Astrocyte (in vitro differentiated cells and primary cell): ENCODE results near the gene MTCL3.

ENCODE experiments used
- DNase-seq: peaks from one replicate; pipeline ENCODE4 v3.0.0-alpha.2; 2010; ENCODE audit warnings: low read depth
- FAIRE-seq: peaks from 2 replicates; lab custom pipeline; 2011; peaks lifted over from hg19 to GRCh38; lab: Jason Lieb, UNC
- H2AFZ ChIP-seq: 2 replicates; pipeline ENCODE4 v1.6.0; 2012; ENCODE audit warnings: low read depth, low read length, inconsistent platforms
- H3K27ac ChIP-seq: 2 replicates; pipeline ENCODE4 v1.5.1; 2011; ENCODE audit warnings: low read depth, low read length, inconsistent platforms
- H3K27me3 ChIP-seq: 2 replicates; pipeline ENCODE4 v1.6.0; 2011; ENCODE audit warnings: low read length, inconsistent platforms; ENCODE audit not compliant: insufficient read depth
- H3K36me3 ChIP-seq: 2 replicates; pipeline ENCODE4 v1.5.1; 2011; ENCODE audit warnings: low read length, inconsistent platforms; ENCODE audit not compliant: insufficient read depth
- H3K4me1 ChIP-seq: 2 replicates; pipeline ENCODE4 v1.5.1; 2011; ENCODE audit warnings: low read length, inconsistent platforms; ENCODE audit not compliant: insufficient read depth
- H3K4me2 ChIP-seq: 2 replicates; pipeline ENCODE4 v1.6.0; 2012; ENCODE audit warnings: low read length, inconsistent platforms
- H3K4me3 ChIP-seq: 2 replicates; pipeline ENCODE4 v1.5.1; 2011; ENCODE audit warnings: low read depth, mild to moderate bottlenecking, low read length, inconsistent platforms; ENCODE audit not compliant: insufficient read depth
- H3K79me2 ChIP-seq: 2 replicates; pipeline ENCODE4 v1.6.0; 2012; ENCODE audit warnings: mild to moderate bottlenecking, low read length, inconsistent platforms; ENCODE audit not compliant: insufficient read depth
- H3K9ac ChIP-seq: 2 replicates; pipeline ENCODE4 v1.6.0; 2012; ENCODE audit warnings: mild to moderate bottlenecking, low read length, inconsistent platforms
- H3K9me3 ChIP-seq: 2 replicates; pipeline ENCODE4 v1.5.1; 2012; ENCODE audit warnings: low read depth, mild to moderate bottlenecking, low read length, inconsistent platforms; ENCODE audit not compliant: insufficient read depth
- H4K20me1 ChIP-seq: 2 replicates; pipeline ENCODE4 v1.6.0; 2012; ENCODE audit warnings: low read length, inconsistent platforms; ENCODE audit not compliant: insufficient read depth
- H3K27ac Mint-ChIP-seq: one replicate; pipeline ENCODE4 v1.8.0; 2021; ENCODE audit warnings: mild to moderate bottlenecking, mixed read lengths; ENCODE audit not compliant: unreplicated experiment
- H3K27me3 Mint-ChIP-seq: one replicate; pipeline ENCODE4 v1.8.0; 2021; ENCODE audit warnings: low read depth, mixed read lengths; ENCODE audit not compliant: unreplicated experiment
- H3K36me3 Mint-ChIP-seq: one replicate; pipeline ENCODE4 v1.8.0; 2021; ENCODE audit warnings: low read depth, mixed read lengths; ENCODE audit not compliant: unreplicated experiment
- H3K4me1 Mint-ChIP-seq: one replicate; pipeline ENCODE4 v1.8.0; 2021; ENCODE audit warnings: low read depth, mixed read lengths; ENCODE audit not compliant: unreplicated experiment
- H3K4me3 Mint-ChIP-seq: one replicate; pipeline ENCODE4 v1.8.0; 2021; ENCODE audit warnings: mild to moderate bottlenecking, moderate library complexity, mixed read lengths; ENCODE audit not compliant: unreplicated experiment
- H3K9me3 Mint-ChIP-seq: one replicate; pipeline ENCODE4 v1.8.0; 2021; ENCODE audit warnings: mild to moderate bottlenecking, mixed read lengths; ENCODE audit not compliant: unreplicated experiment
- CTCF ChIP-seq: IDR thresholded peaks from 2 replicates; pipeline ENCODE4 v1.5.1; 2011; ENCODE audit warnings: low read depth, mild to moderate bottlenecking, inconsistent platforms, low read length, moderate library complexity; ENCODE audit not compliant: insufficient read depth
- EZH2 ChIP-seq: IDR thresholded peaks from 2 replicates; pipeline ENCODE4 v1.6.1; 2012; ENCODE audit warnings: mild to moderate bottlenecking, low read length, inconsistent platforms; ENCODE audit not compliant: insufficient read depth

MTCL3 gene

GRCh38 chr6:127515794-127516661, 3.1 kb downstream of the MTCL3 start:
- peak overlapping the region; percentile 99 for H3K4me3 Mint-ChIP-seq
- H3K4me1 Mint-ChIP-seq = peaks cover 21% of the 10 kb centered on the region
- peaks cover 13% of the 10 kb centered on the region for H3K36me3 ChIP-seq
- H3K27ac Mint-ChIP-seq = peak overlapping the region; percentile 87
- FAIRE-seq (no peak), DNase-seq (peak; percentile 58)
- H3K4me3 ChIP-seq = peak overlapping the region; percentile 69
- no peaks in the 10 kb centered on the region for H3K27me3 Mint-ChIP-seq
- H3K9me3 ChIP-seq = no peaks in the 10 kb centered on the region
- H3K36me3 Mint-ChIP-seq = peaks cover 5% of the 10 kb centered on the region
- no peaks in the 10 kb centered on the region for H3K9me3 Mint-ChIP-seq
- peaks cover 27% of the 10 kb centered on the region for H3K79me2 ChIP-seq
- TF ChIP-seq EZH2 (no peak), CTCF (no peak)
- peaks cover 12% of the 10 kb centered on the region for H3K4me1 ChIP-seq
- H2AFZ ChIP-seq = peak overlapping the region; percentile 76
- peak overlapping the region; percentile 86 for H3K4me2 ChIP-seq
- peak overlapping the region; percentile 36 for H3K27ac ChIP-seq
- H4K20me1 ChIP-seq = peaks cover 21% of the 10 kb centered on the region
- H3K27me3 ChIP-seq = no peaks in the 10 kb centered on the region
- peak overlapping the region; percentile 77 for H3K9ac ChIP-seq

- H3K9me3 Mint-ChIP-seq = no peaks in the 10 kb centered on the region
- Histone ChIP-seq H3K79me2 (peaks cover 27% of the 10 kb centered on the region), H3K27me3 (no peaks in the 10 kb centered on the region), H2AFZ (peak overlapping the region; percentile 63), H3K9me3 (no peaks in the 10 kb centered on the region), H3K9ac (peak overlapping the region; percentile 77), H3K36me3 (peaks cover 21% of the 10 kb centered on the region), H3K4me3 (peak overlapping the region; percentile 69), H3K27ac (peak overlapping the region; percentile 36), H4K20me1 (peaks cover 24% of the 10 kb centered on the region), H3K4me1 (peaks cover 12% of the 10 kb centered on the region), H3K4me2 (peak overlapping the region; percentile 86)
- peak; percentile 10 for DNase-seq
- H3K36me3 Mint-ChIP-seq = peaks cover 12% of the 10 kb centered on the region
- peaks cover 21% of the 10 kb centered on the region for H3K4me1 Mint-ChIP-seq
- H3K4me3 Mint-ChIP-seq = peak overlapping the region; percentile 99
- FAIRE-seq = no peak
- H3K27ac Mint-ChIP-seq = peak overlapping the region; percentile 84
- H3K27me3 Mint-ChIP-seq = no peaks in the 10 kb centered on the region
- no peak for TF ChIP-seq CTCF
Observed at GRCh38 chr6:127515234-127515793, 3.8 kb downstream of the MTCL3 start.
